ENCODE data around the gene SLC24A1. TPM values are rescaled to one million over a fixed set of nuclear protein-coding genes. Genes with fewer than 3 reads are reported as not detected.

The SLC24A1 gene
- total RNA-seq, 4 donors from 2014 or later, result 2.0 to 12.3 (median 8.8) TPM

- Histone ChIP-seq H3K4me1 (no peaks in the 10 kb centered on the region), H3K27ac (no peak overlapping the region), H3K4me3 (no peak overlapping the region), H3K27me3 (no peaks in the 10 kb centered on the region), H3K9me3 (no peaks in the 10 kb centered on the region), H3K36me3 (no peaks in the 10 kb centered on the region)
- intact Hi-C loops (cut with DNase I; ENCODE audit: low total_unique reads), result no loop called here
- no peak for DNase-seq
- TF ChIP-seq POLR2A (IDR thresholded peaks at IDR 0.05) (no peak), CTCF (IDR thresholded peaks at IDR 0.05) (peak in 1 of 4 experiments; percentile 11)
These were observed 25.8 kb upstream of the SLC24A1 start for GRCh38 chr15:65595960-65596359.

GRCh38 chr15:65598468-65598867 lies 23.3 kb upstream of the SLC24A1 start:
- no peak overlapping the region for H3K4me3 ChIP-seq
- intact Hi-C loops (cut with DNase I; ENCODE audit: low total_unique reads), result no loop called here
- TF ChIP-seq POLR2A (IDR thresholded peaks at IDR 0.05), result no peak
- TF ChIP-seq CTCF (IDR thresholded peaks at IDR 0.05), result no peak
- H3K9me3 ChIP-seq, result no peaks in the 10 kb centered on the region
- no peaks in the 10 kb centered on the region for H3K4me1 ChIP-seq
- no peaks in the 10 kb centered on the region for H3K36me3 ChIP-seq
- no peak overlapping the region for H3K27ac ChIP-seq
- H3K27me3 ChIP-seq, result no peaks in the 10 kb centered on the region
- no peak for DNase-seq

- Histone ChIP-seq H3K27me3 (no peaks in the 10 kb centered on the region), H3K4me3 (no peak overlapping the region), H3K27ac (no peak overlapping the region), H3K36me3 (no peaks in the 10 kb centered on the region), H3K4me1 (no peaks in the 10 kb centered on the region), H3K9me3 (no peaks in the 10 kb centered on the region)
- TF ChIP-seq CTCF (IDR thresholded peaks at IDR 0.05), result no peak
- TF ChIP-seq POLR2A (IDR thresholded peaks at IDR 0.05), result no peak
- intact Hi-C loops (cut with DNase I; ENCODE audit: low total_unique reads), result no loop called here
- DNase-seq, result no peak
These were observed 22.1 kb upstream of the SLC24A1 start for GRCh38 chr15:65599677-65600076.

- TF ChIP-seq POLR2A (IDR thresholded peaks at IDR 0.05) (no peak), CTCF (IDR thresholded peaks at IDR 0.05) (no peak)
- H3K9me3 ChIP-seq, result no peaks in the 10 kb centered on the region
- H3K27me3 ChIP-seq, result no peaks in the 10 kb centered on the region
- H3K4me1 ChIP-seq, result no peaks in the 10 kb centered on the region
- no peak overlapping the region for H3K4me3 ChIP-seq
- H3K27ac ChIP-seq, result no peak overlapping the region
- intact Hi-C loops (cut with DNase I; ENCODE audit: low total_unique reads), result no loop called here
- no peak for DNase-seq
- no peaks in the 10 kb centered on the region for H3K36me3 ChIP-seq
These were observed 18.6 kb upstream of the SLC24A1 start for GRCh38 chr15:65603134-65603533.

GRCh38 chr15:65603559-65603958 lies 18.2 kb upstream of the SLC24A1 start:
- no peak overlapping the region for H3K4me3 ChIP-seq
- intact Hi-C loops (cut with DNase I; ENCODE audit: low total_unique reads), result no loop called here
- H3K9me3 ChIP-seq, result no peaks in the 10 kb centered on the region
- H3K4me1 ChIP-seq, result no peaks in the 10 kb centered on the region
- no peak for DNase-seq
- H3K27ac ChIP-seq, result no peak overlapping the region
- no peaks in the 10 kb centered on the region for H3K27me3 ChIP-seq
- H3K36me3 ChIP-seq, result no peaks in the 10 kb centered on the region
- no peak for TF ChIP-seq CTCF (IDR thresholded peaks at IDR 0.05)
- TF ChIP-seq POLR2A (IDR thresholded peaks at IDR 0.05), result no peak
